OCI-LY1 (cell line): ENCODE measurements around the gene GAGE10.

Experiments
- H2AFZ ChIP-seq: fragments of 200-600 bp; sonication (generic), shearing (Covaris generic); 2 replicates; pipeline ENCODE4 v1.6.0; 2014; ENCODE audit warnings: antibody characterized with exemption, mild to moderate bottlenecking, low read length
- H3F3A ChIP-seq: fragments of 200-600 bp; sonication (generic), shearing (Covaris generic); 2 replicates; pipeline ENCODE4 v1.6.0; 2014; ENCODE audit warnings: mild to moderate bottlenecking, antibody characterized with exemption, low read length, moderate library complexity; ENCODE audit not compliant: insufficient read depth
- H3K27ac ChIP-seq: fragments of 200-600 bp; sonication (generic); 2 replicates; pipeline ENCODE4 v1.5.1; 2014; ENCODE audit warnings: low read length, mixed run types, mild to moderate bottlenecking, low read depth; ENCODE audit not compliant: poor library complexity, severe bottlenecking
- H3K27me3 ChIP-seq: fragments of 200-600 bp; sonication (generic); 2 replicates; pipeline ENCODE4 v1.6.0; 2014; ENCODE audit warnings: antibody characterized with exemption, mild to moderate bottlenecking, low read length, moderate library complexity; ENCODE audit not compliant: insufficient read depth
- H3K36me3 ChIP-seq: fragments of 200-600 bp; sonication (generic); 2 replicates; pipeline ENCODE4 v1.6.1; 2014; ENCODE audit warnings: mild to moderate bottlenecking, antibody characterized with exemption, low read length, moderate library complexity, mixed read lengths; ENCODE audit not compliant: insufficient read depth
- H3K4me1 ChIP-seq: fragments of 200-600 bp; sonication (generic); 2 replicates; pipeline ENCODE4 v1.5.1; 2014; ENCODE audit warnings: mild to moderate bottlenecking, low read length, moderate library complexity; ENCODE audit not compliant: insufficient read depth, severe bottlenecking
- H3K4me2 ChIP-seq: fragments of 200-600 bp; sonication (generic), shearing (Covaris generic); 2 replicates; pipeline ENCODE4 v1.6.1; 2014; ENCODE audit warnings: low read length
- H3K4me3 ChIP-seq: fragments of 200-600 bp; sonication (generic); 2 replicates; pipeline ENCODE4 v1.5.1; 2014; ENCODE audit warnings: low read length, low read depth, mild to moderate bottlenecking, mixed read lengths; ENCODE audit not compliant: poor library complexity, severe bottlenecking
- H3K79me2 ChIP-seq: fragments of 200-600 bp; shearing (Covaris generic); 2 replicates; pipeline ENCODE4 v1.6.1; 2016; ENCODE audit warnings: mixed run types, low read length, mixed read lengths; ENCODE audit not compliant: insufficient read depth
- H3K9ac ChIP-seq: fragments of 200-600 bp; sonication (generic), shearing (Covaris generic); 2 replicates; pipeline ENCODE4 v1.6.1; 2014; ENCODE audit warnings: mild to moderate bottlenecking, low read length, mixed read lengths
- H3K9me2 ChIP-seq: fragments of 200-600 bp; sonication (generic), shearing (Covaris generic); 2 replicates; pipeline ENCODE4 v1.6.1; 2014; ENCODE audit warnings: low read depth, mild to moderate bottlenecking, low read length, mixed read lengths
- H3K9me3 ChIP-seq: fragments of 200-600 bp; shearing (Covaris generic); 2 replicates; pipeline ENCODE4 v1.6.1; 2014; ENCODE audit warnings: low read length, mixed read lengths
- H4K20me1 ChIP-seq: fragments of 200-600 bp; sonication (generic), shearing (Covaris generic); 2 replicates; pipeline ENCODE4 v1.6.0; 2016; ENCODE audit warnings: mild to moderate bottlenecking, low read length; ENCODE audit not compliant: insufficient read depth
- EZH2 ChIP-seq: fragments of 200-600 bp; sonication (generic), shearing (Covaris generic); IDR thresholded peaks from 2 replicates; pipeline ENCODE4 v1.8.0; 2017; ENCODE audit warnings: borderline replicate concordance, mixed run types, mild to moderate bottlenecking, antibody characterized with exemption, low read length, moderate library complexity, mixed read lengths
- TF ChIP-seq, protein P1 (sequence below): fragments of 200-600 bp; sonication (generic), shearing (Covaris generic); IDR thresholded peaks from 2 replicates; pipeline ENCODE4 v1.5.1; 2017; ENCODE audit warnings: mild to moderate bottlenecking, antibody characterized with exemption, low read length, moderate library complexity, mixed read lengths

The GAGE10 gene

GRCh38 chrX:49271341-49271740, 32.1 kb upstream of the GAGE10 start:
- Histone ChIP-seq H3F3A (no peaks in the 10 kb centered on the region), H3K4me2 (peak overlapping the region; percentile 78), H3K4me1 (peaks cover 38% of the 10 kb centered on the region), H3K27me3 (no peaks in the 10 kb centered on the region), H3K9me3 (no peaks in the 10 kb centered on the region), H3K9me2 (no peaks in the 10 kb centered on the region), H2AFZ (no peak overlapping the region), H3K79me2 (peaks cover 12% of the 10 kb centered on the region), H3K9ac (peak overlapping the region; percentile 37; the same call in 1 of the 2 replicates), H3K4me3 (peak overlapping the region; percentile 70), H3K27ac (no peak overlapping the region), H4K20me1 (no peaks in the 10 kb centered on the region), H3K36me3 (no peaks in the 10 kb centered on the region; the same call in 1 of the 2 replicates)
- no peak for TF ChIP-seq EZH2
- TF ChIP-seq, protein P1, sequence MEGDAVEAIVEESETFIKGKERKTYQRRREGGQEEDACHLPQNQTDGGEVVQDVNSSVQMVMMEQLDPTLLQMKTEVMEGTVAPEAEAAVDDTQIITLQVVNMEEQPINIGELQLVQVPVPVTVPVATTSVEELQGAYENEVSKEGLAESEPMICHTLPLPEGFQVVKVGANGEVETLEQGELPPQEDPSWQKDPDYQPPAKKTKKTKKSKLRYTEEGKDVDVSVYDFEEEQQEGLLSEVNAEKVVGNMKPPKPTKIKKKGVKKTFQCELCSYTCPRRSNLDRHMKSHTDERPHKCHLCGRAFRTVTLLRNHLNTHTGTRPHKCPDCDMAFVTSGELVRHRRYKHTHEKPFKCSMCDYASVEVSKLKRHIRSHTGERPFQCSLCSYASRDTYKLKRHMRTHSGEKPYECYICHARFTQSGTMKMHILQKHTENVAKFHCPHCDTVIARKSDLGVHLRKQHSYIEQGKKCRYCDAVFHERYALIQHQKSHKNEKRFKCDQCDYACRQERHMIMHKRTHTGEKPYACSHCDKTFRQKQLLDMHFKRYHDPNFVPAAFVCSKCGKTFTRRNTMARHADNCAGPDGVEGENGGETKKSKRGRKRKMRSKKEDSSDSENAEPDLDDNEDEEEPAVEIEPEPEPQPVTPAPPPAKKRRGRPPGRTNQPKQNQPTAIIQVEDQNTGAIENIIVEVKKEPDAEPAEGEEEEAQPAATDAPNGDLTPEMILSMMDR = no peak

GRCh38 chrX:49272421-49272820, 31.0 kb upstream of the GAGE10 start:
- H4K20me1 ChIP-seq = no peaks in the 10 kb centered on the region
- peak overlapping the region; percentile 78 for H3K4me2 ChIP-seq
- H3K79me2 ChIP-seq = peaks cover 12% of the 10 kb centered on the region
- peaks cover 38% of the 10 kb centered on the region for H3K4me1 ChIP-seq
- H3K36me3 ChIP-seq = no peaks in the 10 kb centered on the region; the same call in 1 of the 2 replicates
- H3F3A ChIP-seq = no peaks in the 10 kb centered on the region
- no peak for TF ChIP-seq EZH2
- TF ChIP-seq, protein P1 = no peak
- no peaks in the 10 kb centered on the region for H3K9me3 ChIP-seq
- H3K9ac ChIP-seq = no peak overlapping the region; the same call in 1 of the 2 replicates
- peak overlapping the region; percentile 70 for H3K4me3 ChIP-seq
- no peaks in the 10 kb centered on the region for H3K9me2 ChIP-seq
- H3K27me3 ChIP-seq = no peaks in the 10 kb centered on the region
- H2AFZ ChIP-seq = no peak overlapping the region
- H3K27ac ChIP-seq = no peak overlapping the region

DNA sequence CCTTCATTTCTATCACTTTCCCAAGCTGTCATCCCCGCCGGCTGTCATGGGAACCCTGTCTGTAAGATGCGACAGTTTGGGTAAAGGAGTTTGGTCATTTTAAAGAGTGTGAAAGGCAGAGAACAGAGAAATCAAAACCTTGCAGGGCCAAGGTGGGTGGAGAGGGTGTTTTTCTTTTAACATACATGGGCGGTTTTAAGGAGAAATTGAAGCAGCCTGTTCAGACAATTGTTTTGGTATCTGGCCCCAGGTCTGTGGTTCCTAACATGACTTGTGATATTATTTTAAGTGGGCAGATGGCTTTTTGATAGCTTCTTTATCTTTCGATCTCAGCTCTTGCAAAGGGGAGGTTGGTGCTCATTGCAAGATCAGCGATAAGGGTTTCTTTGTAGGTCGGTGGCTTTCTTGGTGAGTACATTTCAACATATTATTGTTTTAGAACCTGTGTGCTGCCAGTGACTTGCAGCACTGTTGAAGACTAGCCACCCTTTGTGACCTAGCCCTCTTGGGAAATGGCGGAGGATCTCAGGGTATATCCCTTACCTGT, 30.2 kb upstream of the GAGE10 start:
- Histone ChIP-seq H3K9me2 (no peaks in the 10 kb centered on the region), H3K79me2 (peaks cover 12% of the 10 kb centered on the region), H3K4me1 (peaks cover 35% of the 10 kb centered on the region), H3K9ac (no peak overlapping the region), H3K36me3 (no peaks in the 10 kb centered on the region; the same call in 1 of the 2 replicates), H4K20me1 (no peaks in the 10 kb centered on the region), H3K9me3 (no peaks in the 10 kb centered on the region), H3K4me3 (no peak overlapping the region), H3K27me3 (no peaks in the 10 kb centered on the region), H3K4me2 (no peak overlapping the region), H3K27ac (no peak overlapping the region), H2AFZ (no peak overlapping the region), H3F3A (no peaks in the 10 kb centered on the region)
- TF ChIP-seq, protein P1 = no peak
- TF ChIP-seq EZH2 = no peak
